ENCODE results near the gene DAP.

DNA sequence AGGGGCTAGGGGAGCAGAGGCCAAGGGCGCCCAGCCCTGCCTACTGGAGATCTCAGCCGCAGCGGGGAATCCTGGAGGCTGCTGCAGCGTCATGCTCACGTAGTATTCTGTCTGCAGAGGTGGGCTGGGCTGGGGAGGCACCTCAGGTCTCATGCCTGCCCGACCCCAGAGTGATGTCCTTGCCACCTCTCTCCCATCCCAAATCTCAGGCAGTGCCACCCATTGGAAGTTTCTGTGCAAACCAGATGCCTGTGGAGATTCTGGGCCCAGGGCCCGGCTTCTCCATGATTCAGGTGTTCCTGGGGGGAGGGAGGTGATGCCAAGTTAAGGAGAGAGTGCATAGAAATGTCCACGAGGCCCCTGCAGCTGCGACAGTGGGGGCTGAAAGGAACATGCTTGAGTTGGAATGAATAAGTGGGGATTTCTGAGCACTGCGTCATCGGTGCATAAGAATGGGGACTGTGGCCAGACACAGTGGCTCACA is 125.1 kb downstream of the DAP start:
- TF ChIP-seq ZNF367 (CRISPR knock-in tag; IDR thresholded peaks at IDR 0.05; ENCODE audit: borderline replicate concordance) (no peak), PBX3 (CRISPR knock-in tag; IDR thresholded peaks at IDR 0.05; ENCODE audit: borderline replicate concordance) (no peak), NCOA2 (CRISPR knock-in tag; IDR thresholded peaks at IDR 0.05) (no peak), YEATS4 (CRISPR knock-in tag; IDR thresholded peaks at IDR 0.05; ENCODE audit: borderline replicate concordance) (no peak), REST (IDR thresholded peaks at IDR 0.05; ENCODE audit: borderline replicate concordance in 1 of 2, low read depth in 1 of 2, low read length in 2 of 2) (no peak), NCOA1 (CRISPR knock-in tag; IDR thresholded peaks at IDR 0.05) (no peak), BHLHE40 (IDR thresholded peaks at IDR 0.05; ENCODE audit: low read length) (no peak), ELF4 (CRISPR knock-in tag; IDR thresholded peaks at IDR 0.05; ENCODE audit: borderline replicate concordance) (no peak), POLR2AphosphoS5 (IDR thresholded peaks at IDR 0.05; ENCODE audit: low read depth, low read length) (no peak)
- TF ChIP-seq, protein P1, sequence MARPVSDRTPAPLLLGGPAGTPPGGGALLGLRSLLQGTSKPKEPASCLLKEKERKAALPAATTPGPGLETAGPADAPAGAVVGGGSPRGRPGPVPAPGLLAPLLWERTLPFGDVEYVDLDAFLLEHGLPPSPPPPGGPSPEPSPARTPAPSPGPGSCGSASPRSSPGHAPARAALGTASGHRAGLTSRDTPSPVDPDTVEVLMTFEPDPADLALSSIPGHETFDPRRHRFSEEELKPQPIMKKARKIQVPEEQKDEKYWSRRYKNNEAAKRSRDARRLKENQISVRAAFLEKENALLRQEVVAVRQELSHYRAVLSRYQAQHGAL (CRISPR knock-in tag; IDR thresholded peaks at IDR 0.05; ENCODE audit: not compliant biosample characterization): no peak
- TF ChIP-seq, protein P2, sequence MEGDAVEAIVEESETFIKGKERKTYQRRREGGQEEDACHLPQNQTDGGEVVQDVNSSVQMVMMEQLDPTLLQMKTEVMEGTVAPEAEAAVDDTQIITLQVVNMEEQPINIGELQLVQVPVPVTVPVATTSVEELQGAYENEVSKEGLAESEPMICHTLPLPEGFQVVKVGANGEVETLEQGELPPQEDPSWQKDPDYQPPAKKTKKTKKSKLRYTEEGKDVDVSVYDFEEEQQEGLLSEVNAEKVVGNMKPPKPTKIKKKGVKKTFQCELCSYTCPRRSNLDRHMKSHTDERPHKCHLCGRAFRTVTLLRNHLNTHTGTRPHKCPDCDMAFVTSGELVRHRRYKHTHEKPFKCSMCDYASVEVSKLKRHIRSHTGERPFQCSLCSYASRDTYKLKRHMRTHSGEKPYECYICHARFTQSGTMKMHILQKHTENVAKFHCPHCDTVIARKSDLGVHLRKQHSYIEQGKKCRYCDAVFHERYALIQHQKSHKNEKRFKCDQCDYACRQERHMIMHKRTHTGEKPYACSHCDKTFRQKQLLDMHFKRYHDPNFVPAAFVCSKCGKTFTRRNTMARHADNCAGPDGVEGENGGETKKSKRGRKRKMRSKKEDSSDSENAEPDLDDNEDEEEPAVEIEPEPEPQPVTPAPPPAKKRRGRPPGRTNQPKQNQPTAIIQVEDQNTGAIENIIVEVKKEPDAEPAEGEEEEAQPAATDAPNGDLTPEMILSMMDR (CRISPR knock-in tag; IDR thresholded peaks at IDR 0.05): no peak
- TF ChIP-seq, protein P3, sequence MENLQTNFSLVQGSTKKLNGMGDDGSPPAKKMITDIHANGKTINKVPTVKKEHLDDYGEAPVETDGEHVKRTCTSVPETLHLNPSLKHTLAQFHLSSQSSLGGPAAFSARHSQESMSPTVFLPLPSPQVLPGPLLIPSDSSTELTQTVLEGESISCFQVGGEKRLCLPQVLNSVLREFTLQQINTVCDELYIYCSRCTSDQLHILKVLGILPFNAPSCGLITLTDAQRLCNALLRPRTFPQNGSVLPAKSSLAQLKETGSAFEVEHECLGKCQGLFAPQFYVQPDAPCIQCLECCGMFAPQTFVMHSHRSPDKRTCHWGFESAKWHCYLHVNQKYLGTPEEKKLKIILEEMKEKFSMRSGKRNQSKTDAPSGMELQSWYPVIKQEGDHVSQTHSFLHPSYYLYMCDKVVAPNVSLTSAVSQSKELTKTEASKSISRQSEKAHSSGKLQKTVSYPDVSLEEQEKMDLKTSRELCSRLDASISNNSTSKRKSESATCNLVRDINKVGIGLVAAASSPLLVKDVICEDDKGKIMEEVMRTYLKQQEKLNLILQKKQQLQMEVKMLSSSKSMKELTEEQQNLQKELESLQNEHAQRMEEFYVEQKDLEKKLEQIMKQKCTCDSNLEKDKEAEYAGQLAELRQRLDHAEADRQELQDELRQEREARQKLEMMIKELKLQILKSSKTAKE (CRISPR knock-in tag; IDR thresholded peaks at IDR 0.05; ENCODE audit: borderline replicate concordance): no peak

Measured in HepG2 (cell line).